Measurements from ENCODE around the gene UNC119.
"Not testable (repeated sequence)": the region's sequence is repeated elsewhere in the genome, so short reads cannot be mapped to it uniquely, and the experiment has no call there.

UNC119 gene

GRCh38 chr17:28552176-28552999, at the start of gene UNC119:
Gene UNC119 (minus strand): TSS chr17:28552624. CDS start chr17:28552557, 67 bp downstream.
- DNase-seq (ENCODE audit: low read depth in 2 of 2) = peak; percentile 38 to 72

GRCh38 chr17:28599311-28600184, 47.1 kb upstream of the UNC119 start:
- peak; percentile 54 for DNase-seq (ENCODE audit: low read depth in 2 of 2)

GRCh38 chr17:28598799-28599310, 46.4 kb upstream of the UNC119 start, which contains the start of gene SPAG5:
Gene SPAG5 (minus strand): TSS chr17:28599025. CDS start chr17:28598946, 79 bp downstream.
- DNase-seq (ENCODE audit: low read depth in 2 of 2) = peak; percentile 85 to 90

GRCh38 chr17:28598389-28598788, 46.0 kb upstream of the UNC119 start:
- no peak for DNase-seq (ENCODE audit: low read depth in 2 of 2)

GRCh38 chr17:28597606-28598383, 45.4 kb upstream of the UNC119 start:
- no peak for DNase-seq (ENCODE audit: low read depth in 2 of 2)

- DNase-seq (ENCODE audit: low read depth in 2 of 2) = no peak
These were observed 39.8 kb upstream of the UNC119 start for GRCh38 chr17:28592260-28592659.

GRCh38 chr17:28585851-28586250, 33.4 kb upstream of the UNC119 start:
- no peak for DNase-seq (ENCODE audit: low read depth in 2 of 2)

GRCh38 chr17:28584434-28584833, 32.0 kb upstream of the UNC119 start:
- DNase-seq (ENCODE audit: low read depth in 2 of 2) = no peak

- no peak for DNase-seq (ENCODE audit: low read depth in 2 of 2)
These were observed 30.1 kb upstream of the UNC119 start for GRCh38 chr17:28582513-28582912.

GRCh38 chr17:28580959-28581358, 28.5 kb upstream of the UNC119 start:
- no peak for DNase-seq (ENCODE audit: low read depth in 2 of 2)

GRCh38 chr17:28579526-28579925, 27.1 kb upstream of the UNC119 start:
- DNase-seq (ENCODE audit: low read depth in 2 of 2) = no peak

- no peak for DNase-seq (ENCODE audit: low read depth in 2 of 2)
These were observed 26.1 kb upstream of the UNC119 start for GRCh38 chr17:28578246-28579195.

GRCh38 chr17:28577466-28577824, 25.0 kb upstream of the UNC119 start:
- no peak for DNase-seq (ENCODE audit: low read depth in 2 of 2)

GRCh38 chr17:28576758-28577465, 24.5 kb upstream of the UNC119 start, which contains the start of gene ALDOC:
Gene ALDOC (minus strand): TSS chr17:28576895. CDS start chr17:28575532, 1,363 bp downstream.
- peak; percentile 90 to 98 for DNase-seq (ENCODE audit: low read depth in 2 of 2)

GRCh38 chr17:28576016-28576415, 23.6 kb upstream of the UNC119 start:
- DNase-seq (ENCODE audit: low read depth in 2 of 2) = not testable (repeated sequence)

- no peak for DNase-seq (ENCODE audit: low read depth in 2 of 2)
These were observed 22.8 kb upstream of the UNC119 start for GRCh38 chr17:28575126-28575795.

- no peak for DNase-seq (ENCODE audit: low read depth in 2 of 2)
These were observed 22.1 kb upstream of the UNC119 start for GRCh38 chr17:28574526-28574925.

GRCh38 chr17:28573966-28574480, 21.6 kb upstream of the UNC119 start:
- DNase-seq (ENCODE audit: low read depth in 2 of 2) = no peak

- DNase-seq (ENCODE audit: low read depth in 2 of 2) = no peak
These were observed 21.1 kb upstream of the UNC119 start for GRCh38 chr17:28573521-28573920.

Data from stimulated activated CD8-positive, alpha-beta memory T cell treated with anti-CD3 and anti-CD28 coated beads, Interleukin-7, amount 100 ng/mL, for 4 hours (primary cell).